Testis (tissue), 2 donors: ENCODE data around the gene CIB4.

Experiments
- POLR2A ChIP-seq: fragments of 450-650 bp; IDR thresholded peaks from one replicate; pipeline ENCODE4 v1.6.1; 2017; ENCODE audit warnings: antibody characterized with exemption, mild to moderate bottlenecking, moderate library complexity
- TF ChIP-seq, protein P1 (sequence below), 3 experiments: fragments of 450-650 bp in 2 of 3; fragments of 200-600 bp in 1 of 3; sonication (generic) in 1 of 3; IDR thresholded peaks; one replicate each; pipeline ENCODE4 v1.5.1; 2016 to 2019; ENCODE audit warnings: antibody characterized with exemption in 3 of 3, mild to moderate bottlenecking in 2 of 3, moderate library complexity in 1 of 3

DNA sequence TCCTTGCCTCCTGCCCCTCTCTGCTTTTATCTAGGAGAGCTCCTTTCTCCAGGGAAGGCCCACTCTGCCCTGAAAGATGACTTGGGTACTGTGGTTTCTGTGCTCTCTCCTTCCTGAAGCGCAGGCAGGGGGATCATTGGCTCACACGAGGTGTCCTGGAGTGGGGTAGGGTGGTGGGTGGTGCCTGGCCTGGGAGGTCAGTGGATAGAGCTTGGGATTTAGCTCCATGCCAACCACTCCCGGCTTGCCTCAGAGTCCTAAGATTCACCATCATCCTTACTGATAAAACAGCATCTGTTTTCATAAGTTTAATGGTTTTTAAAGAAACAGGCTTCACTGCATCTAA, 63.1 kb downstream of the CIB4 start:
- TF ChIP-seq POLR2A: no peak
- TF ChIP-seq, protein P1, sequence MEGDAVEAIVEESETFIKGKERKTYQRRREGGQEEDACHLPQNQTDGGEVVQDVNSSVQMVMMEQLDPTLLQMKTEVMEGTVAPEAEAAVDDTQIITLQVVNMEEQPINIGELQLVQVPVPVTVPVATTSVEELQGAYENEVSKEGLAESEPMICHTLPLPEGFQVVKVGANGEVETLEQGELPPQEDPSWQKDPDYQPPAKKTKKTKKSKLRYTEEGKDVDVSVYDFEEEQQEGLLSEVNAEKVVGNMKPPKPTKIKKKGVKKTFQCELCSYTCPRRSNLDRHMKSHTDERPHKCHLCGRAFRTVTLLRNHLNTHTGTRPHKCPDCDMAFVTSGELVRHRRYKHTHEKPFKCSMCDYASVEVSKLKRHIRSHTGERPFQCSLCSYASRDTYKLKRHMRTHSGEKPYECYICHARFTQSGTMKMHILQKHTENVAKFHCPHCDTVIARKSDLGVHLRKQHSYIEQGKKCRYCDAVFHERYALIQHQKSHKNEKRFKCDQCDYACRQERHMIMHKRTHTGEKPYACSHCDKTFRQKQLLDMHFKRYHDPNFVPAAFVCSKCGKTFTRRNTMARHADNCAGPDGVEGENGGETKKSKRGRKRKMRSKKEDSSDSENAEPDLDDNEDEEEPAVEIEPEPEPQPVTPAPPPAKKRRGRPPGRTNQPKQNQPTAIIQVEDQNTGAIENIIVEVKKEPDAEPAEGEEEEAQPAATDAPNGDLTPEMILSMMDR (IDR thresholded peaks at IDR 0.05): no peak
